HG02642 (cell line): ENCODE data around the gene RPL15.

ENCODE experiments used
- ATAC-seq: cut with Tn5 transposase; IDR thresholded peaks from one replicate; pipeline ENCODE4 v1.9.1; 2021; ENCODE audit warnings: mild to moderate bottlenecking; ENCODE audit not compliant: unreplicated experiment, poor library complexity

RPL15 gene

GRCh38 chr3:23923786-23924185 lies 6.9 kb downstream of the RPL15 start:
- ATAC-seq, result no peak

- ATAC-seq, result no peak
Measured at GRCh38 chr3:23926246-23926645, 9.3 kb downstream of the RPL15 start.

- no peak for ATAC-seq
Measured at GRCh38 chr3:23926736-23927135, 9.8 kb downstream of the RPL15 start.

- ATAC-seq, result no peak
Measured at GRCh38 chr3:23928524-23928923, 11.6 kb downstream of the RPL15 start.

GRCh38 chr3:23931597-23931996 lies 14.7 kb downstream of the RPL15 start:
- no peak for ATAC-seq

- no peak for ATAC-seq
Measured at GRCh38 chr3:23932571-23932970, 15.6 kb downstream of the RPL15 start.

GRCh38 chr3:23934253-23934652 lies 17.3 kb downstream of the RPL15 start:
- ATAC-seq, result no peak

GRCh38 chr3:23937296-23937695 lies 20.4 kb downstream of the RPL15 start:
- no peak for ATAC-seq

- ATAC-seq, result no peak
Measured at GRCh38 chr3:23938688-23939087, 21.8 kb downstream of the RPL15 start.

- ATAC-seq, result no peak
Measured at GRCh38 chr3:23940775-23941174, 23.8 kb downstream of the RPL15 start.

GRCh38 chr3:23941440-23941839 lies 24.5 kb downstream of the RPL15 start:
- no peak for ATAC-seq

GRCh38 chr3:23942546-23942945 lies 25.6 kb downstream of the RPL15 start:
- no peak for ATAC-seq

- no peak for ATAC-seq
Measured at GRCh38 chr3:23944007-23944783, 27.3 kb downstream of the RPL15 start.

GRCh38 chr3:23944861-23945662 lies 28.1 kb downstream of the RPL15 start, which contains the start of gene NR1D2:
Gene NR1D2, plus strand, starts transcription at chr3:23945286. Its CDS starts 293 bp downstream, at chr3:23945579.
- peak; percentile 60 for ATAC-seq

- ATAC-seq, result no peak
Measured at GRCh38 chr3:23945663-23945912, 28.7 kb downstream of the RPL15 start.

- ATAC-seq, result peak; percentile 88
Measured at GRCh38 chr3:23945913-23946687, 29.2 kb downstream of the RPL15 start.

- ATAC-seq, result no peak
Measured at GRCh38 chr3:23948761-23949160, 31.8 kb downstream of the RPL15 start.

GRCh38 chr3:23949784-23950183 lies 32.9 kb downstream of the RPL15 start:
- ATAC-seq, result no peak

GRCh38 chr3:23950293-23950692 lies 33.4 kb downstream of the RPL15 start:
- ATAC-seq, result no peak

- peak; percentile 58 for ATAC-seq
Measured at GRCh38 chr3:23952646-23953045, 35.7 kb downstream of the RPL15 start.

- no peak for ATAC-seq
Measured at GRCh38 chr3:23953523-23953922, 36.6 kb downstream of the RPL15 start.
